PC-9 (cell line): ENCODE results near the gene CMC1.

Experiments used
- CTCF ChIP-seq: fragments of 200-600 bp; sonication (generic); conservative IDR thresholded peaks from 2 replicates; pipeline ENCODE4 v1.6.1; 2017; ENCODE audit warnings: mixed run types, antibody characterized with exemption, mild to moderate bottlenecking, moderate library complexity
- EZH2 ChIP-seq: fragments of 200-600 bp; sonication (generic); IDR thresholded peaks from 2 replicates; pipeline ENCODE4 v1.8.0; 2017; ENCODE audit warnings: antibody characterized with exemption, low read depth

- TF ChIP-seq CTCF (no peak), EZH2 (no peak)
Measured at GRCh38 chr3:28301688-28302087, 60.3 kb downstream of the CMC1 start.
